Measurements from ENCODE around the gene ZC3H18. TPM values are rescaled to one million over a fixed set of nuclear protein-coding genes. Genes with fewer than 3 reads are reported as not detected.

Gene ZC3H18
- total RNA-seq, 1 experiment from 2014 or later: 11.8 TPM

DNA sequence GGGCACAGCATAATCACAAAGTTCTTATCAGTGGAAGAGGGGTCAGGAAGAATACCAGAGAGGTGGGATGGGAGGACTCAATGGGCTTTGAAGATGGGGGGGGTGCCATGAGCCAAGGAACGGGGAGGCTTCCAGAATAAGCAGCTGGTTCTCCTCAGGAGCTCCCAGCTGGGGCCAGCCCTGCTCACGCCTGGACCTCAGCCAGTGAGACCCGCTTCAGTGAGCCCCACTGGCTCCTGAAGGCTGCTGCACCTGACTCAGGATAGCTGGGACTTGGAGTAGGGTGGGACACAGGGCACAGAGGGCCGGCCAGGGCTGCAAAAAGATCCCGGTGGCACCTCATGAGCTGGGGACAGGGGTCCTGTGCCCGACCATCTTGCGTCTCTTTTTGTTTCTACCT lies 24.4 kb upstream of the ZC3H18 start:
- ATAC-seq: no peak
- no peak for DNase-seq
- CTCF ChIA-PET: no interaction called here
- POLR2A ChIA-PET (ENCODE audit: unreplicated experiment): no interaction called here
- Histone ChIP-seq H2AFZ (ENCODE audit: low read length) (no peak overlapping the region), H3K79me2 (ENCODE audit: low read length) (no peaks in the 10 kb centered on the region), H3K4me1 (ENCODE audit: insufficient read depth, low read length) (no peaks in the 10 kb centered on the region), H3K27ac (ENCODE audit: low read length) (no peak overlapping the region), H3K9me2 (replicated peaks; ENCODE audit: low read length) (no peaks in the 10 kb centered on the region), H3F3A (ENCODE audit: low read length, unreplicated experiment) (no peaks in the 10 kb centered on the region), H3K27me3 (ENCODE audit: low read length) (peaks cover 26% of the 10 kb centered on the region), H3K9me3 (ENCODE audit: low read length) (no peaks in the 10 kb centered on the region), H3K4me2 (ENCODE audit: low read length) (no peak overlapping the region), H3K4me3 (ENCODE audit: low read length) (no peak overlapping the region), H3K9ac (ENCODE audit: low read length) (no peak overlapping the region), H4K20me1 (ENCODE audit: low read length) (no peaks in the 10 kb centered on the region), H3K36me3 (ENCODE audit: low read depth, low read length) (no peaks in the 10 kb centered on the region)
- no TSS peak for BruUV-seq (replicated peaks)
- TF ChIP-seq, protein P1, sequence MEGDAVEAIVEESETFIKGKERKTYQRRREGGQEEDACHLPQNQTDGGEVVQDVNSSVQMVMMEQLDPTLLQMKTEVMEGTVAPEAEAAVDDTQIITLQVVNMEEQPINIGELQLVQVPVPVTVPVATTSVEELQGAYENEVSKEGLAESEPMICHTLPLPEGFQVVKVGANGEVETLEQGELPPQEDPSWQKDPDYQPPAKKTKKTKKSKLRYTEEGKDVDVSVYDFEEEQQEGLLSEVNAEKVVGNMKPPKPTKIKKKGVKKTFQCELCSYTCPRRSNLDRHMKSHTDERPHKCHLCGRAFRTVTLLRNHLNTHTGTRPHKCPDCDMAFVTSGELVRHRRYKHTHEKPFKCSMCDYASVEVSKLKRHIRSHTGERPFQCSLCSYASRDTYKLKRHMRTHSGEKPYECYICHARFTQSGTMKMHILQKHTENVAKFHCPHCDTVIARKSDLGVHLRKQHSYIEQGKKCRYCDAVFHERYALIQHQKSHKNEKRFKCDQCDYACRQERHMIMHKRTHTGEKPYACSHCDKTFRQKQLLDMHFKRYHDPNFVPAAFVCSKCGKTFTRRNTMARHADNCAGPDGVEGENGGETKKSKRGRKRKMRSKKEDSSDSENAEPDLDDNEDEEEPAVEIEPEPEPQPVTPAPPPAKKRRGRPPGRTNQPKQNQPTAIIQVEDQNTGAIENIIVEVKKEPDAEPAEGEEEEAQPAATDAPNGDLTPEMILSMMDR (conservative IDR thresholded peaks at IDR 0.05; ENCODE audit: low read depth, low read length): no peak
- no peak for TF ChIP-seq EZH2 (IDR thresholded peaks at IDR 0.05; ENCODE audit: low read length, unreplicated experiment)
- no peak for TF ChIP-seq EZH2phosphoT487 (IDR thresholded peaks at IDR 0.05; ENCODE audit: borderline replicate concordance, low read length)
- intact Hi-C loops (cut with micrococcal nuclease): no loop called here

DNA sequence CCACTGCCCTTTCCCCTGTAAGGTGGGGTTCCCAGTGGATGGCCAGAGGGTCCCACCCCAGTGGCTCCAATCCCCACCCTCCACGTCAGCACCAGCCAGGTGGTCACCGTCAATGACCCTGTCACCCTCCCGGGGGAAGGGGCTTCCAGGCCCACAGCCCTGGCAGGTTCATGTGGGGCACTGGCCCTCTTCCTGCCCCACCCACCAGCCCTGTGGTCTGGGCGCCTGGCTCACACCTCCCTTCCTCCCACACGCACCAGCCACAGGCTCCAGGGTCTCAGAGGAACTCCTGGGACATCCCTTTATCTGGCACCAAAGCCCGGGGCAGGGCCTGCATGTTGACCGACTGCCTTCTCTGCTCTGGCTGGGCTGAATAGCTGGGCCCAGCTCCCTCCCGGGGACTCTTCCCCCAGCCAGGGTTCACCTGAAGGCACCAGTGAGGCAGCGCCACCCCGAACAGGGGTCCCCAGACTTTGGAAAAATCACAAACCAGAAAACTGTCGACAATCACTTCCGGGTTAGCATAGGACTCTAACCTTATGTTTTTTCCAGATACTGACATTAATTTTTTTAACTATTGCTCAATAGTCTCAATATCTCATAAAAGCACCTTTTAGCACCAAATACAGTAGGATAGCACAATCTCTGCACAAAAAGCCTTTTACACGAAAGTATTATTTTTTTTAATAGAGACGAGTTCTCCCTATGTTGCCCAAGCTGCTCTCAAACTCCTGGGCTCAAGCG lies 21.9 kb upstream of the ZC3H18 start:
- CTCF ChIA-PET: no interaction called here
- DNase-seq: no peak
- Histone ChIP-seq H3K27me3 (ENCODE audit: low read length) (peaks cover 26% of the 10 kb centered on the region), H3F3A (ENCODE audit: low read length, unreplicated experiment) (no peaks in the 10 kb centered on the region), H3K9ac (ENCODE audit: low read length) (no peak overlapping the region), H3K4me2 (ENCODE audit: low read length) (no peak overlapping the region), H4K20me1 (ENCODE audit: low read length) (no peaks in the 10 kb centered on the region), H3K4me3 (ENCODE audit: low read length) (no peak overlapping the region), H3K79me2 (ENCODE audit: low read length) (no peaks in the 10 kb centered on the region), H3K9me2 (replicated peaks; ENCODE audit: low read length) (no peaks in the 10 kb centered on the region), H3K4me1 (ENCODE audit: insufficient read depth, low read length) (no peaks in the 10 kb centered on the region), H2AFZ (ENCODE audit: low read length) (no peak overlapping the region), H3K9me3 (ENCODE audit: low read length) (no peaks in the 10 kb centered on the region), H3K36me3 (ENCODE audit: low read depth, low read length) (no peaks in the 10 kb centered on the region), H3K27ac (ENCODE audit: low read length) (no peak overlapping the region)
- TF ChIP-seq EZH2phosphoT487 (IDR thresholded peaks at IDR 0.05; ENCODE audit: borderline replicate concordance, low read length) (no peak), EZH2 (IDR thresholded peaks at IDR 0.05; ENCODE audit: low read length, unreplicated experiment) (no peak)
- TF ChIP-seq, protein P1 (conservative IDR thresholded peaks at IDR 0.05; ENCODE audit: low read depth, low read length): no peak
- POLR2A ChIA-PET (ENCODE audit: unreplicated experiment): interaction anchor here (0.6 kb wide), 1 partner anchor 22 kb away, joined by 8 read pairs; the partner anchor contains the start of gene ZC3H18
- no peak for ATAC-seq
- no TSS peak for BruUV-seq (replicated peaks)
- intact Hi-C loops (cut with micrococcal nuclease): no loop called here

DNA sequence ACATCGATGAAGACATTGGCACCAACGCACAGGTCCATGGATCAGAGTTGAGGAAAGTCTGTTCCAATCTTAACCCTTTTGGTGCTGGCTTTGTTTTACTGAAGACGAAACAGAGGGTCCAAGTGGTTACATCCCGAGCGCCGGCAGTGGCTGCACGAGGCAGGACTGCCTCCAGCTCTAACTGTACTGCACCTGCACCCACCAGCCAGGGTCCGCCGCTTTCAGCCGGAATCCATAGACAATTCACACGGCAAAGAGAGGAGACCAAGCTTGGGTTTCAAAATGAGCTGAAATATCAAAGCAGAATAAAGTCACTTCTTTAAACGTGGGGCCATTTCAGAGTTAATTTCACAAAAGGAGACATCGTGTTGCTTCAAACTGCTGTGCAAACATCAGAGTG lies 21.2 kb upstream of the ZC3H18 start:
- Histone ChIP-seq H3K27ac (ENCODE audit: low read length) (no peak overlapping the region), H4K20me1 (ENCODE audit: low read length) (no peaks in the 10 kb centered on the region), H3K27me3 (ENCODE audit: low read length) (peaks cover 26% of the 10 kb centered on the region), H3K4me3 (ENCODE audit: low read length) (no peak overlapping the region), H3F3A (ENCODE audit: low read length, unreplicated experiment) (no peaks in the 10 kb centered on the region), H3K79me2 (ENCODE audit: low read length) (no peaks in the 10 kb centered on the region), H3K4me1 (ENCODE audit: insufficient read depth, low read length) (no peaks in the 10 kb centered on the region), H3K9ac (ENCODE audit: low read length) (no peak overlapping the region), H3K36me3 (ENCODE audit: low read depth, low read length) (no peaks in the 10 kb centered on the region), H2AFZ (ENCODE audit: low read length) (no peak overlapping the region), H3K4me2 (ENCODE audit: low read length) (no peak overlapping the region), H3K9me2 (replicated peaks; ENCODE audit: low read length) (no peaks in the 10 kb centered on the region), H3K9me3 (ENCODE audit: low read length) (no peaks in the 10 kb centered on the region)
- intact Hi-C loops (cut with micrococcal nuclease): no loop called here
- TF ChIP-seq EZH2 (IDR thresholded peaks at IDR 0.05; ENCODE audit: low read length, unreplicated experiment) (no peak), EZH2phosphoT487 (IDR thresholded peaks at IDR 0.05; ENCODE audit: borderline replicate concordance, low read length) (no peak)
- TF ChIP-seq, protein P1 (conservative IDR thresholded peaks at IDR 0.05; ENCODE audit: low read depth, low read length): no peak
- POLR2A ChIA-PET (ENCODE audit: unreplicated experiment): interaction anchor here (0.6 kb wide), 1 partner anchor 21 kb away, joined by 8 read pairs; the partner anchor contains the start of gene ZC3H18
- CTCF ChIA-PET: no interaction called here
- BruUV-seq (replicated peaks): no TSS peak
- ATAC-seq (no peak), DNase-seq (no peak)
